GM23338 (cell line): ENCODE results near the gene PPARD. TPM values are rescaled to one million over a fixed set of nuclear protein-coding genes. Genes with fewer than 3 reads are reported as not detected.

ENCODE experiments used
- ATAC-seq: fragments of 200-7000 bp; cut with Tn5 transposase; 3 replicates; pipeline ENCODE4 v1.9.1; 2020
- DNase-seq: peaks from one replicate; pipeline ENCODE4 v3.0.0-alpha.2; 2015; ENCODE audit warnings: low spot score
- H2AFZ ChIP-seq: fragments of 200-600 bp; sonication (generic); 2 replicates; pipeline ENCODE4 v1.8.0; 2016; ENCODE audit warnings: antibody characterized with exemption, mild to moderate bottlenecking, moderate library complexity
- H3F3A ChIP-seq: fragments of 200-600 bp; sonication (generic); replicated peaks from 2 replicates; pipeline ENCODE4 v1.8.0; 2017; ENCODE audit warnings: antibody characterized with exemption, mixed run types, low read depth
- H3K27ac ChIP-seq: fragments of 200-600 bp; sonication (generic); 2 replicates; pipeline ENCODE4 v1.6.1; 2016; ENCODE audit warnings: low read depth
- H3K27me3 ChIP-seq: fragments of 200-600 bp; sonication (generic); 2 replicates; pipeline ENCODE4 v1.8.0; 2016; ENCODE audit warnings: mild to moderate bottlenecking, mixed run types, moderate library complexity; ENCODE audit not compliant: insufficient read depth
- H3K36me3 ChIP-seq: fragments of 200-600 bp; sonication (generic); 2 replicates; pipeline ENCODE4 v1.8.0; 2016; ENCODE audit warnings: mild to moderate bottlenecking; ENCODE audit not compliant: insufficient read depth
- H3K4me1 ChIP-seq: fragments of 200-600 bp; sonication (generic); 2 replicates; pipeline ENCODE4 v1.8.0; 2016; ENCODE audit warnings: mild to moderate bottlenecking, moderate library complexity; ENCODE audit not compliant: insufficient read depth
- H3K4me2 ChIP-seq: fragments of 200-600 bp; sonication (generic); 2 replicates; pipeline ENCODE4 v1.7.1; 2017; ENCODE audit warnings: mixed run types
- H3K4me3 ChIP-seq: fragments of 200-600 bp; sonication (generic); 2 replicates; pipeline ENCODE4 v1.6.1; 2016; ENCODE audit warnings: mixed run types
- H3K79me2 ChIP-seq: fragments of 200-600 bp; sonication (generic); replicated peaks from 2 replicates; pipeline ENCODE4 v1.8.0; 2017; ENCODE audit warnings: mild to moderate bottlenecking; ENCODE audit not compliant: insufficient read depth
- H3K9me2 ChIP-seq: fragments of 200-600 bp; sonication (generic); 2 replicates; pipeline ENCODE4 v1.8.0; 2017; ENCODE audit not compliant: insufficient read depth
- H4K20me1 ChIP-seq: fragments of 200-600 bp; sonication (generic); replicated peaks from 2 replicates; pipeline ENCODE4 v1.8.0; 2017; ENCODE audit warnings: mild to moderate bottlenecking; ENCODE audit not compliant: insufficient read depth
- H3K27ac Mint-ChIP-seq: 2 replicates; pipeline ENCODE4 v1.8.0; 2020; ENCODE audit warnings: inconsistent platforms, mild to moderate bottlenecking, moderate library complexity, mixed read lengths
- H3K27me3 Mint-ChIP-seq: 3 replicates; pipeline ENCODE4 v1.8.0; 2022; ENCODE audit warnings: low read depth, mild to moderate bottlenecking, moderate library complexity, mixed read lengths, inconsistent platforms; ENCODE audit not compliant: insufficient read depth, poor library complexity
- H3K36me3 Mint-ChIP-seq: 3 replicates; pipeline ENCODE4 v1.8.0; 2021; ENCODE audit warnings: low read depth, mild to moderate bottlenecking, inconsistent platforms, moderate library complexity, mixed read lengths
- H3K4me1 Mint-ChIP-seq: 3 replicates; pipeline ENCODE4 v1.8.0; 2020; ENCODE audit warnings: mild to moderate bottlenecking, inconsistent platforms, mixed read lengths
- H3K4me3 Mint-ChIP-seq: 3 replicates; pipeline ENCODE4 v1.8.0; 2021; ENCODE audit warnings: moderate library complexity, mild to moderate bottlenecking, inconsistent platforms, mixed read lengths
- H3K9me3 Mint-ChIP-seq: 3 replicates; pipeline ENCODE4 v1.8.0; 2020; ENCODE audit warnings: moderate library complexity, mild to moderate bottlenecking, inconsistent platforms, mixed read lengths
- CREB1 ChIP-seq: fragments of 250-450 bp; sonication (Bioruptor Pico); IDR thresholded peaks from 2 replicates; pipeline ENCODE4 v1.5.0; 2020; ENCODE audit warnings: low read depth, mild to moderate bottlenecking, moderate library complexity
- EZH2 ChIP-seq: fragments of 200-600 bp; sonication (generic); IDR thresholded peaks from one replicate; pipeline ENCODE4 v1.8.0; 2017; ENCODE audit warnings: antibody characterized with exemption, mild to moderate bottlenecking, low read depth; ENCODE audit not compliant: unreplicated experiment
- EZH2phosphoT487 ChIP-seq: fragments of 200-600 bp; sonication (generic); IDR thresholded peaks from one replicate; pipeline ENCODE4 v1.8.1; 2018; ENCODE audit warnings: antibody characterized with exemption; ENCODE audit not compliant: unreplicated experiment
- ZNF331 ChIP-seq: fragments of 250-450 bp; sonication (Bioruptor Pico); IDR thresholded peaks from 2 replicates; pipeline ENCODE4 v1.5.0; 2020; ENCODE audit warnings: low read depth, mild to moderate bottlenecking, moderate library complexity
- polyA plus RNA-seq: library from polyadenylated mRNA; unstranded; fragments of >200 nt; fragmentation: Nextera tagmentation; extraction: Ambion mirVana; gene quantifications from 2 replicates; pipeline ENCODE4 v1.2.1, GENCODE V29; 2016
- total RNA-seq: library from RNA; depleted of rRNA; stranded (reverse); fragments of >200 nt; shearing (Covaris generic); gene quantifications from 2 replicates; pipeline ENCODE4 v1.2.3, GENCODE V29; 2014
- TF ChIP-seq, protein P1 (sequence below): IDR thresholded peaks from one replicate; pipeline ENCODE4 v1.6.1; 2018; ENCODE audit warnings: antibody characterized with exemption; ENCODE audit not compliant: unreplicated experiment
- TF ChIP-seq, protein P2 (sequence below), 2 experiments: fragments of 200-600 bp in 1 of 2; sonication (generic) in 1 of 2; conservative IDR thresholded peaks; 2 replicates each; pipeline versions ENCODE4 v1.5.1 to v1.6.1; 2016 to 2017; ENCODE audit warnings: antibody characterized with exemption in 2 of 2, low read depth in 2 of 2, mild to moderate bottlenecking in 2 of 2, moderate library complexity in 1 of 2
- TF ChIP-seq, protein P3 (sequence below): IDR thresholded peaks from 2 replicates; pipeline ENCODE4 v1.6.1; 2016; ENCODE audit warnings: antibody characterized with exemption

PPARD gene
- total and polyA plus RNA-seq, 2 experiments from 2014 or later, result 5.1 to 9.7 TPM

DNA sequence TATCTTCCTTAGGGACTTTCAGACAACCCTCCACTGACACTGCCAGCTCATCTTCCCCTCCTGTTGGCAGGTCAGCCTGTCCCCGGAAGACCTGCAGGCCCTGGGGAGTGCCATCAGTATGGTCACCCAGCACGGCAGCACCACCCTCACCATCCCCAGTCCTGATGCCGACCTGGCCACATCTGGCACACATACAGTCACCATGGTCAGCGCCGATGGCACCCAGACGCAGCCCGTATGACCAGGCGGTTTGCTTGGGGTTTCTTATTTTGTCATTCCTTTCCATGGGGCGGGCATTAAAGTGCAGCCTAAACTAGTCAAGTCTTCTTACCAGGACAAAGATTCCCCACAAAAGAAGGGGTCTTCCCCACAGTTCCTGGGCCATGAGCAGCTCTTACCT is 48.7 kb upstream of the PPARD start (continued):
- TF ChIP-seq, protein P1, sequence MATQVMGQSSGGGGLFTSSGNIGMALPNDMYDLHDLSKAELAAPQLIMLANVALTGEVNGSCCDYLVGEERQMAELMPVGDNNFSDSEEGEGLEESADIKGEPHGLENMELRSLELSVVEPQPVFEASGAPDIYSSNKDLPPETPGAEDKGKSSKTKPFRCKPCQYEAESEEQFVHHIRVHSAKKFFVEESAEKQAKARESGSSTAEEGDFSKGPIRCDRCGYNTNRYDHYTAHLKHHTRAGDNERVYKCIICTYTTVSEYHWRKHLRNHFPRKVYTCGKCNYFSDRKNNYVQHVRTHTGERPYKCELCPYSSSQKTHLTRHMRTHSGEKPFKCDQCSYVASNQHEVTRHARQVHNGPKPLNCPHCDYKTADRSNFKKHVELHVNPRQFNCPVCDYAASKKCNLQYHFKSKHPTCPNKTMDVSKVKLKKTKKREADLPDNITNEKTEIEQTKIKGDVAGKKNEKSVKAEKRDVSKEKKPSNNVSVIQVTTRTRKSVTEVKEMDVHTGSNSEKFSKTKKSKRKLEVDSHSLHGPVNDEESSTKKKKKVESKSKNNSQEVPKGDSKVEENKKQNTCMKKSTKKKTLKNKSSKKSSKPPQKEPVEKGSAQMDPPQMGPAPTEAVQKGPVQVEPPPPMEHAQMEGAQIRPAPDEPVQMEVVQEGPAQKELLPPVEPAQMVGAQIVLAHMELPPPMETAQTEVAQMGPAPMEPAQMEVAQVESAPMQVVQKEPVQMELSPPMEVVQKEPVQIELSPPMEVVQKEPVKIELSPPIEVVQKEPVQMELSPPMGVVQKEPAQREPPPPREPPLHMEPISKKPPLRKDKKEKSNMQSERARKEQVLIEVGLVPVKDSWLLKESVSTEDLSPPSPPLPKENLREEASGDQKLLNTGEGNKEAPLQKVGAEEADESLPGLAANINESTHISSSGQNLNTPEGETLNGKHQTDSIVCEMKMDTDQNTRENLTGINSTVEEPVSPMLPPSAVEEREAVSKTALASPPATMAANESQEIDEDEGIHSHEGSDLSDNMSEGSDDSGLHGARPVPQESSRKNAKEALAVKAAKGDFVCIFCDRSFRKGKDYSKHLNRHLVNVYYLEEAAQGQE, result no peak
- no peak for TF ChIP-seq CREB1
- no peak for TF ChIP-seq ZNF331 (CRISPR knock-in tag)
- TF ChIP-seq, protein P2, sequence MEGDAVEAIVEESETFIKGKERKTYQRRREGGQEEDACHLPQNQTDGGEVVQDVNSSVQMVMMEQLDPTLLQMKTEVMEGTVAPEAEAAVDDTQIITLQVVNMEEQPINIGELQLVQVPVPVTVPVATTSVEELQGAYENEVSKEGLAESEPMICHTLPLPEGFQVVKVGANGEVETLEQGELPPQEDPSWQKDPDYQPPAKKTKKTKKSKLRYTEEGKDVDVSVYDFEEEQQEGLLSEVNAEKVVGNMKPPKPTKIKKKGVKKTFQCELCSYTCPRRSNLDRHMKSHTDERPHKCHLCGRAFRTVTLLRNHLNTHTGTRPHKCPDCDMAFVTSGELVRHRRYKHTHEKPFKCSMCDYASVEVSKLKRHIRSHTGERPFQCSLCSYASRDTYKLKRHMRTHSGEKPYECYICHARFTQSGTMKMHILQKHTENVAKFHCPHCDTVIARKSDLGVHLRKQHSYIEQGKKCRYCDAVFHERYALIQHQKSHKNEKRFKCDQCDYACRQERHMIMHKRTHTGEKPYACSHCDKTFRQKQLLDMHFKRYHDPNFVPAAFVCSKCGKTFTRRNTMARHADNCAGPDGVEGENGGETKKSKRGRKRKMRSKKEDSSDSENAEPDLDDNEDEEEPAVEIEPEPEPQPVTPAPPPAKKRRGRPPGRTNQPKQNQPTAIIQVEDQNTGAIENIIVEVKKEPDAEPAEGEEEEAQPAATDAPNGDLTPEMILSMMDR (conservative IDR thresholded peaks at IDR 0.05; ENCODE audit: low read depth in 2 of 2), result no peak
- TF ChIP-seq, protein P3, sequence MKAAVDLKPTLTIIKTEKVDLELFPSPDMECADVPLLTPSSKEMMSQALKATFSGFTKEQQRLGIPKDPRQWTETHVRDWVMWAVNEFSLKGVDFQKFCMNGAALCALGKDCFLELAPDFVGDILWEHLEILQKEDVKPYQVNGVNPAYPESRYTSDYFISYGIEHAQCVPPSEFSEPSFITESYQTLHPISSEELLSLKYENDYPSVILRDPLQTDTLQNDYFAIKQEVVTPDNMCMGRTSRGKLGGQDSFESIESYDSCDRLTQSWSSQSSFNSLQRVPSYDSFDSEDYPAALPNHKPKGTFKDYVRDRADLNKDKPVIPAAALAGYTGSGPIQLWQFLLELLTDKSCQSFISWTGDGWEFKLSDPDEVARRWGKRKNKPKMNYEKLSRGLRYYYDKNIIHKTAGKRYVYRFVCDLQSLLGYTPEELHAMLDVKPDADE, result no peak

DNA sequence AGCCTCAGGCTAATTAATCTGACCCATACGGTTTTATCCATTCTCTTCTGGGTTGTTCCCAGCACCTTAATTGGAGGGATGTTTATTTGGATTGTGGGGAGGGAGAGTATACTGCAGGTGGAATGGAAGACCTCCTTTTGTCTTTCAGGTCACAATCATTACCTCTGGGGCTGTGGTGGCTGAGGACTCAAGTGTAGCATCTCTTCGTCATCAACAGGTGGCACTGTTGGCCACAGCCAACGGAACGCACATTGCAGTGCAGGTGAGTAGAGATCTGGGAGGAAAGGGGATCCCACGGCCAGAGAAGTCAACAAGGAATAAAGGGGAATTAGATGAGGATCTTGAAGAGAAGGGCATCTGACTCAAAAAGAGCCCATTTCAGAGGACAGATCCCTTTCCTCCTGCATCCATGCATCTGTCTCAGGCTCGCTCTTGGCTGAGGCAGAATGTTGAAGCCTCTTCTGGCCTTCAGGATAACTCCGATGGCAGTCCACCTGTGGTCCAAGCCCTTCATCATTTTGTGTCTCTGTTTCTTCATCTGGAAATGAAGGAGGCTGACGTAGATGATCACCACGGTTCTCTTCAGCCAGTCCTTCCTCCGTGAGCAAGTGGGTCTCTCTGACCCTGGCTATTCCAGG is 47.9 kb upstream of the PPARD start:
- peaks cover 16% of the 10 kb centered on the region for H3K4me1 ChIP-seq
- TF ChIP-seq, protein P1, result no peak
- TF ChIP-seq, protein P3, result no peak
- TF ChIP-seq, protein P2 (conservative IDR thresholded peaks at IDR 0.05; ENCODE audit: low read depth in 2 of 2), result peak; percentile 87 to 98
- TF ChIP-seq CREB1 (peak; percentile 52; the same call in 1 of the 2 replicates), EZH2 (no peak), EZH2phosphoT487 (no peak)
- H3K36me3 ChIP-seq, result no peaks in the 10 kb centered on the region; the same call in 1 of the 2 replicates

More for the DNA sequence above, 47.9 kb upstream of the PPARD start:
- peaks cover 21% of the 10 kb centered on the region for H3K4me1 Mint-ChIP-seq
- no peaks in the 10 kb centered on the region for H3K79me2 ChIP-seq
- peak; percentile 64 for ATAC-seq
- H3F3A ChIP-seq, result no peaks in the 10 kb centered on the region
- H3K36me3 Mint-ChIP-seq, result peaks cover 11% of the 10 kb centered on the region
- H3K27ac ChIP-seq, result no peak overlapping the region
- no peak overlapping the region for H2AFZ ChIP-seq
- DNase-seq, result peak; percentile 83
- H3K27me3 Mint-ChIP-seq, result peaks cover 15% of the 10 kb centered on the region
- H3K27ac Mint-ChIP-seq, result peak overlapping the region; percentile 57; the same call in 1 of the 2 replicates
- no peaks in the 10 kb centered on the region; the same call in 2 of the 3 replicates for H3K9me3 Mint-ChIP-seq
- no peak overlapping the region; the same call in 2 of the 3 replicates for H3K4me3 Mint-ChIP-seq
- H4K20me1 ChIP-seq, result no peaks in the 10 kb centered on the region
- H3K27me3 ChIP-seq, result no peaks in the 10 kb centered on the region
- no peaks in the 10 kb centered on the region for H3K9me2 ChIP-seq
- H3K4me3 ChIP-seq, result no peak overlapping the region
- H3K4me2 ChIP-seq, result no peak overlapping the region
